ENCODE results near the gene HEXIM2. TPM values are rescaled to one million over a fixed set of nuclear protein-coding genes. Genes with fewer than 3 reads are reported as not detected.
A peak's percentile ranks its signal among the peaks of the same experiment; 100 is the strongest.

HEXIM2 gene
- total RNA-seq, 4 donors from 2014 or later, result 1.2 to 10.8 (median 5.9) TPM

GRCh38 chr17:45143767-45144198 is 17.9 kb upstream of the HEXIM2 start:
- H3K27me3 ChIP-seq, result no peaks in the 10 kb centered on the region
- in situ Hi-C loops (cut with MboI; ENCODE audit: low pct_ligation_motif_present in 1 of 4, low pct_unique_long_range_greater_than_20kb in 1 of 4, low sequenced_read_pairs in 3 of 4), result no loop called here
- H3K9me3 ChIP-seq, result no peaks in the 10 kb centered on the region
- H3K27ac ChIP-seq, result peak overlapping the region; percentile 84 to 99 (median 92)
- peak; percentile 78 for DNase-seq
- peak overlapping the region; percentile 3 to 54 (median 34) for H3K4me3 ChIP-seq
- 18 to 25% methylated on average over 12 to 20 of the region's 21 CpGs for WGBS, 2 donors (ENCODE audit: low coverage in 1 of 2)
- intact Hi-C loops (cut with DNase I; ENCODE audit: low total_unique reads), result loop anchor here (10.0 kb wide), 1 partner anchor 959 kb away; the partner anchor contains the start of gene TMUB2
- peaks cover 21 to 42% (median 30%) of the 10 kb centered on the region in 4 donors for H3K4me1 ChIP-seq
- peak in 1 of 3 donors; percentile 5 for TF ChIP-seq POLR2AphosphoS5 (IDR thresholded peaks at IDR 0.05)
- no peak for TF ChIP-seq EP300 (IDR thresholded peaks at IDR 0.05; ENCODE audit: low read depth)
- no peaks in the 10 kb centered on the region for H3K36me3 ChIP-seq

- in situ Hi-C loops (cut with MboI; ENCODE audit: low pct_ligation_motif_present in 1 of 4, low pct_unique_long_range_greater_than_20kb in 1 of 4, low sequenced_read_pairs in 3 of 4) (no loop called here), intact Hi-C loops (cut with DNase I; ENCODE audit: low total_unique reads) (loop anchor here (10.0 kb wide), 1 partner anchor 960 kb away; the partner anchor contains the start of gene TMUB2)
- Histone ChIP-seq H3K36me3 (no peaks in the 10 kb centered on the region), H3K27ac (peak overlapping the region; percentile 84 to 99 (median 92)), H3K27me3 (no peaks in the 10 kb centered on the region), H3K4me1 (peaks cover 21 to 45% (median 30%) of the 10 kb centered on the region in 4 donors), H3K9me3 (no peaks in the 10 kb centered on the region), H3K4me3 (peak overlapping the region; percentile 20 to 54 (median 34))
- DNase-seq, result peak; percentile 69
- WGBS, 2 donors (ENCODE audit: low coverage in 1 of 2), result 0 to 31% methylated on average over 1 to 33 of the region's 71 CpGs
- peak; percentile 1 for TF ChIP-seq POLR2A (IDR thresholded peaks at IDR 0.05)
- no peak for TF ChIP-seq CTCF (IDR thresholded peaks at IDR 0.05)
- no peak for TF ChIP-seq EP300 (IDR thresholded peaks at IDR 0.05; ENCODE audit: low read depth)
- peak; percentile 1 to 8 (median 4) for TF ChIP-seq POLR2AphosphoS5 (IDR thresholded peaks at IDR 0.05)
Measured at GRCh38 chr17:45144199-45145034, 17.3 kb upstream of the HEXIM2 start.

GRCh38 chr17:45145035-45145389 is 16.7 kb upstream of the HEXIM2 start:
- intact Hi-C loops (cut with DNase I; ENCODE audit: low total_unique reads) (loop anchor here (10.0 kb wide), 1 partner anchor 960 kb away; the partner anchor contains the start of gene TMUB2), in situ Hi-C loops (cut with MboI; ENCODE audit: low pct_ligation_motif_present in 1 of 4, low pct_unique_long_range_greater_than_20kb in 1 of 4, low sequenced_read_pairs in 3 of 4) (no loop called here)
- DNase-seq, result no peak
- peak overlapping the region; percentile 84 to 99 (median 92) for H3K27ac ChIP-seq
- no peaks in the 10 kb centered on the region for H3K9me3 ChIP-seq
- TF ChIP-seq POLR2AphosphoS5 (IDR thresholded peaks at IDR 0.05) (no peak), EP300 (IDR thresholded peaks at IDR 0.05; ENCODE audit: low read depth) (no peak), CTCF (IDR thresholded peaks at IDR 0.05) (no peak), POLR2A (IDR thresholded peaks at IDR 0.05) (no peak)
- H3K4me1 ChIP-seq, result peaks cover 21 to 45% (median 30%) of the 10 kb centered on the region in 4 donors
- H3K36me3 ChIP-seq, result no peaks in the 10 kb centered on the region
- 78% methylated on average over 6 of the region's 8 CpGs; no CpG with 5 or more reads in 1 of the 2 donors for WGBS, 2 donors (ENCODE audit: low coverage in 1 of 2)
- H3K4me3 ChIP-seq, result peak overlapping the region in 1 of 4 donors; percentile 54
- no peaks in the 10 kb centered on the region for H3K27me3 ChIP-seq

GRCh38 chr17:45146166-45146565 is 15.5 kb upstream of the HEXIM2 start:
- intact Hi-C loops (cut with DNase I; ENCODE audit: low total_unique reads) (loop anchor here (2.0 to 10.0 kb wide), 2 partner anchors 15 to 961 kb away; partner anchors contain the start of genes HEXIM2 and TMUB2), in situ Hi-C loops (cut with MboI; ENCODE audit: low pct_ligation_motif_present in 1 of 4, low pct_unique_long_range_greater_than_20kb in 1 of 4, low sequenced_read_pairs in 3 of 4) (no loop called here)
- Histone ChIP-seq H3K27ac (peak overlapping the region; percentile 95 to 99 (median 98)), H3K36me3 (no peaks in the 10 kb centered on the region), H3K4me3 (no peak overlapping the region), H3K27me3 (no peaks in the 10 kb centered on the region), H3K4me1 (peaks cover 21 to 54% (median 38%) of the 10 kb centered on the region in 4 donors), H3K9me3 (no peaks in the 10 kb centered on the region)
- no peak for DNase-seq
- no peak for TF ChIP-seq POLR2A (IDR thresholded peaks at IDR 0.05)
- TF ChIP-seq POLR2AphosphoS5 (IDR thresholded peaks at IDR 0.05), result no peak
- no peak for TF ChIP-seq EP300 (IDR thresholded peaks at IDR 0.05; ENCODE audit: low read depth)
- no peak for TF ChIP-seq CTCF (IDR thresholded peaks at IDR 0.05)
- WGBS, 2 donors (ENCODE audit: low coverage in 1 of 2), result 83 to 97% methylated on average over 1 to 10 of the region's 10 CpGs
